Measurements from ENCODE around the gene PPP3R1. TPM values are rescaled to one million over a fixed set of nuclear protein-coding genes. Genes with fewer than 3 reads are reported as not detected.

The PPP3R1 gene
- total RNA-seq, 1 donor from 2014 or later = 65.7 TPM

GRCh38 chr2:68151037-68151436, 101.3 kb downstream of the PPP3R1 start:
- no peak for DNase-seq (ENCODE audit: low spot score)

GRCh38 chr2:68141875-68142274, 110.5 kb downstream of the PPP3R1 start:
- no peaks in the 10 kb centered on the region for H3K4me1 Mint-ChIP-seq (ENCODE audit: unreplicated experiment)
- no peak overlapping the region for H3K4me3 Mint-ChIP-seq (ENCODE audit: unreplicated experiment)
- DNase-seq (ENCODE audit: low spot score) = no peak
- TF ChIP-seq, protein P1, sequence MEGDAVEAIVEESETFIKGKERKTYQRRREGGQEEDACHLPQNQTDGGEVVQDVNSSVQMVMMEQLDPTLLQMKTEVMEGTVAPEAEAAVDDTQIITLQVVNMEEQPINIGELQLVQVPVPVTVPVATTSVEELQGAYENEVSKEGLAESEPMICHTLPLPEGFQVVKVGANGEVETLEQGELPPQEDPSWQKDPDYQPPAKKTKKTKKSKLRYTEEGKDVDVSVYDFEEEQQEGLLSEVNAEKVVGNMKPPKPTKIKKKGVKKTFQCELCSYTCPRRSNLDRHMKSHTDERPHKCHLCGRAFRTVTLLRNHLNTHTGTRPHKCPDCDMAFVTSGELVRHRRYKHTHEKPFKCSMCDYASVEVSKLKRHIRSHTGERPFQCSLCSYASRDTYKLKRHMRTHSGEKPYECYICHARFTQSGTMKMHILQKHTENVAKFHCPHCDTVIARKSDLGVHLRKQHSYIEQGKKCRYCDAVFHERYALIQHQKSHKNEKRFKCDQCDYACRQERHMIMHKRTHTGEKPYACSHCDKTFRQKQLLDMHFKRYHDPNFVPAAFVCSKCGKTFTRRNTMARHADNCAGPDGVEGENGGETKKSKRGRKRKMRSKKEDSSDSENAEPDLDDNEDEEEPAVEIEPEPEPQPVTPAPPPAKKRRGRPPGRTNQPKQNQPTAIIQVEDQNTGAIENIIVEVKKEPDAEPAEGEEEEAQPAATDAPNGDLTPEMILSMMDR (IDR thresholded peaks at IDR 0.05; ENCODE audit: unreplicated experiment) = no peak
- H3K27ac Mint-ChIP-seq (ENCODE audit: unreplicated experiment) = no peak overlapping the region
- no peaks in the 10 kb centered on the region for H3K36me3 Mint-ChIP-seq (ENCODE audit: low read depth, unreplicated experiment)
- H3K27me3 Mint-ChIP-seq (ENCODE audit: unreplicated experiment) = no peaks in the 10 kb centered on the region
- no peaks in the 10 kb centered on the region for H3K9me3 Mint-ChIP-seq (ENCODE audit: unreplicated experiment)

More at GRCh38 chr2:68151037-68151436, 101.3 kb downstream of the PPP3R1 start:
- TF ChIP-seq, protein P1 (IDR thresholded peaks at IDR 0.05; ENCODE audit: unreplicated experiment) = no peak
- H3K27me3 Mint-ChIP-seq (ENCODE audit: unreplicated experiment) = peaks cover 4% of the 10 kb centered on the region
- H3K4me1 Mint-ChIP-seq (ENCODE audit: unreplicated experiment) = peaks cover 21% of the 10 kb centered on the region
- peak overlapping the region; percentile 14 for H3K4me3 Mint-ChIP-seq (ENCODE audit: unreplicated experiment)
- peak overlapping the region; percentile 89 for H3K27ac Mint-ChIP-seq (ENCODE audit: unreplicated experiment)
- H3K9me3 Mint-ChIP-seq (ENCODE audit: unreplicated experiment) = no peaks in the 10 kb centered on the region
- peaks cover 2% of the 10 kb centered on the region for H3K36me3 Mint-ChIP-seq (ENCODE audit: low read depth, unreplicated experiment)

DNA sequence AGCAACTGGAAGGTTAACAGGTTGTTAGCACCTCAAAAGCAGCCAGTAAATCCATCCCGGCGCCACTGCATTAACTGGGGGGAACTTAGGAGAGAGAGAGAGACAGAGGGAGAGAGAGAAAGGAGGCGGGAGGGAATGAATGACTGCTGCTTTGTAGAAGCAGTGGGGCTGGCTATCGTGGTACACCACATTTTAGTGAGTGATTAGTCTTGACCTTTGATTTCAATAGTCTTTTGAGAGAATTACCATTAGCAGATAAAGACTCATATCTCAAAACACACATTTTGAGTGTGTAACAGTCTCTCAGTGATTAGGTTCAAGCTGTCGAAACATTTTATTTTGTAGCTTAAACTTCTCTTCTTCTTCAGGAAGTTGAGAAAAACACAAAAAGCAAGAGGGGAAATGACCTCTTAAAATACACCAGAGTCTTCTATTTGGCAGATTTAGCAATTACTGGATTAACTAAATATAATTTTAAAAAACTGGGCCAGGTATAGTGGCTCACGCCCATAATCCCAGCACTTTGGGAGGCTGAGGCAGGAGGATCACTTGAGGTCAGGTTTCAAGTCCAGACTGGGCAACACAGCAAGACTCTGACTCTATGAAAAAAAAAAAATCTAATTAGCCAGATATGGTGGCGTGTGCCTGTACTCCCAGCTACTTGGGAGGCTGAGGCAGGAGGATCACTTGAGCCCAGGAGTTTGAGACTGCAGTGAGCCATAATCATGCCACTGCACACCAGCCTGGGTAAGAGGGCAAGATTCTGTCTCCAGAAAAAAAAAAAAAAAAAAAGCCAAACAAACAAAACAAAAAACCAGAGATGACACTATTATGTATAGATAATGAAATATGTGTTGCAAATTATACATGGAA, 116.6 kb downstream of the PPP3R1 start:
- no peak for DNase-seq (ENCODE audit: low spot score)
- H3K36me3 Mint-ChIP-seq (ENCODE audit: low read depth, unreplicated experiment) = peaks cover 5% of the 10 kb centered on the region
- H3K4me3 Mint-ChIP-seq (ENCODE audit: unreplicated experiment) = no peak overlapping the region
- no peaks in the 10 kb centered on the region for H3K9me3 Mint-ChIP-seq (ENCODE audit: unreplicated experiment)
- TF ChIP-seq, protein P1 (IDR thresholded peaks at IDR 0.05; ENCODE audit: unreplicated experiment) = no peak
- H3K27me3 Mint-ChIP-seq (ENCODE audit: unreplicated experiment) = no peaks in the 10 kb centered on the region
- no peaks in the 10 kb centered on the region for H3K4me1 Mint-ChIP-seq (ENCODE audit: unreplicated experiment)
- H3K27ac Mint-ChIP-seq (ENCODE audit: unreplicated experiment) = no peak overlapping the region

- H3K4me1 Mint-ChIP-seq (ENCODE audit: unreplicated experiment) = no peaks in the 10 kb centered on the region
- no peak for DNase-seq (ENCODE audit: low spot score)
- H3K36me3 Mint-ChIP-seq (ENCODE audit: low read depth, unreplicated experiment) = peaks cover 5% of the 10 kb centered on the region
- TF ChIP-seq, protein P1 (IDR thresholded peaks at IDR 0.05; ENCODE audit: unreplicated experiment) = no peak
- H3K9me3 Mint-ChIP-seq (ENCODE audit: unreplicated experiment) = no peaks in the 10 kb centered on the region
- H3K4me3 Mint-ChIP-seq (ENCODE audit: unreplicated experiment) = no peak overlapping the region
- no peak overlapping the region for H3K27ac Mint-ChIP-seq (ENCODE audit: unreplicated experiment)
- H3K27me3 Mint-ChIP-seq (ENCODE audit: unreplicated experiment) = no peaks in the 10 kb centered on the region
Measured at GRCh38 chr2:68134554-68134953, 117.8 kb downstream of the PPP3R1 start.

GRCh38 chr2:68134120-68134519, 118.2 kb downstream of the PPP3R1 start:
- Mint-ChIP-seq H3K4me1 (ENCODE audit: unreplicated experiment) (no peaks in the 10 kb centered on the region), H3K27me3 (ENCODE audit: unreplicated experiment) (no peaks in the 10 kb centered on the region), H3K36me3 (ENCODE audit: low read depth, unreplicated experiment) (peaks cover 5% of the 10 kb centered on the region), H3K4me3 (ENCODE audit: unreplicated experiment) (no peak overlapping the region), H3K9me3 (ENCODE audit: unreplicated experiment) (no peaks in the 10 kb centered on the region), H3K27ac (ENCODE audit: unreplicated experiment) (no peak overlapping the region)
- TF ChIP-seq, protein P1 (IDR thresholded peaks at IDR 0.05; ENCODE audit: unreplicated experiment) = no peak
- DNase-seq (ENCODE audit: low spot score) = no peak
